ENCODE results near the gene BCLAF1.
"Not testable (repeated sequence)": the region's sequence is repeated elsewhere in the genome, so short reads cannot be mapped to it uniquely, and the experiment has no call there.

BCLAF1 gene

DNA sequence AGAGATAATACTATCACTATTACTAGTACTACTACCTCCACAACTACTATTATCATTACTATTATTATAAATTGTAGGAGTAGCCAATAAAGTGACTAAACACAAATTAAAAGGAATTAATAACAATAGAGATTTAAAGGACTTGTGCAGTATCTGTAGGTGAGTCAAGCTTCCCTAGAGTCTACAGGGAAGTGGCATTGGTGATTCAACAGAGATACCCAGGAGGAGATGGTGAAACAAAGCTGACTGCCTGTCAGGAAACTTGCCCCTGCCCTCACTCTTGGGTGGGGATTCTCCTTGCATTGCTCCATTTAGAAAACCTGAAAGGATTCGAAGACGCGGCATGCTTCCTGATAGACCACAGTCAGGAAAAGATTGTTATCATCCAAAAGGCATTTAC lies 23.3 kb upstream of the BCLAF1 start:
- ATAC-seq, result no peak
- TF ChIP-seq BACH2 (CRISPR knock-in tag; IDR thresholded peaks at IDR 0.05; ENCODE audit: borderline replicate concordance), result no peak
- no peak for TF ChIP-seq CSDC2 (CRISPR knock-in tag; IDR thresholded peaks at IDR 0.05)
- TF ChIP-seq TSHZ2 (CRISPR knock-in tag; IDR thresholded peaks at IDR 0.05), result no peak
- no peak for TF ChIP-seq OSR1 (CRISPR knock-in tag; IDR thresholded peaks at IDR 0.05)
- no peak for TF ChIP-seq ZNF8 (CRISPR knock-in tag; IDR thresholded peaks at IDR 0.05)

DNA sequence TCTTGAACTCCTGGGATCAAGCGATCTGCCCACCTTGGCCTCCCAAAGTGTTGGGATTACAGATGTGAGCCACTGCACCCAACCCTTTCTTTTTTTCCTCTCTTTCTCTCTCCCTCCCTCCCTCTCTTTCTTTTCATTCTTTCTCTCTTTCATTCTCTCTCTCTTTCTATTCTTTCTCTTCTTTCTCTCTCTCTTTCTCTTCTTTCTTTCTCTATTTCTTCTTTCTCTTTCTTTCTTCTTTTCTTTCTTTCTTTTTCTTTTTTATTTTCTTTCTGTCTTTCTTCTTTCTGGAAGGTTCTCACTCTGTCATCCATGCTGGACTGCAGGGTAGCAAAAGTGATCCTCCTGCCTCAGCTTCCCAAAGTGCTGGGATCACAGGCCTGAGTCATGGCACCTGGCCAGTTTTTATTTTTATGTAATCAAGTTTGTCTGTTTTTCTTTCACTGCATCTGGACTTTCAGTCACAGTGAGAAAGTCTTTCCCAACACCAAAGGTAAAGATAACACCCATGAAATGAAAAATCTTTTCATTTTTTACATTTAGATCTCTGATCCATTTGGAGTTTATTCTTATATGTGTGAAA lies 20.2 kb upstream of the BCLAF1 start:
- TF ChIP-seq OSR1 (CRISPR knock-in tag; IDR thresholded peaks at IDR 0.05) (no peak), ZNF565 (CRISPR knock-in tag; conservative IDR thresholded peaks at IDR 0.05; ENCODE audit: low read depth) (no peak), ZNF70 (CRISPR knock-in tag; IDR thresholded peaks at IDR 0.05) (no peak), PATZ1 (CRISPR knock-in tag; IDR thresholded peaks at IDR 0.05; ENCODE audit: borderline replicate concordance) (no peak), CREB5 (CRISPR knock-in tag; IDR thresholded peaks at IDR 0.05; ENCODE audit: low read depth) (no peak), ZNF8 (CRISPR knock-in tag; IDR thresholded peaks at IDR 0.05) (no peak), TSHZ2 (CRISPR knock-in tag; IDR thresholded peaks at IDR 0.05) (no peak)
- no peak for ATAC-seq

DNA sequence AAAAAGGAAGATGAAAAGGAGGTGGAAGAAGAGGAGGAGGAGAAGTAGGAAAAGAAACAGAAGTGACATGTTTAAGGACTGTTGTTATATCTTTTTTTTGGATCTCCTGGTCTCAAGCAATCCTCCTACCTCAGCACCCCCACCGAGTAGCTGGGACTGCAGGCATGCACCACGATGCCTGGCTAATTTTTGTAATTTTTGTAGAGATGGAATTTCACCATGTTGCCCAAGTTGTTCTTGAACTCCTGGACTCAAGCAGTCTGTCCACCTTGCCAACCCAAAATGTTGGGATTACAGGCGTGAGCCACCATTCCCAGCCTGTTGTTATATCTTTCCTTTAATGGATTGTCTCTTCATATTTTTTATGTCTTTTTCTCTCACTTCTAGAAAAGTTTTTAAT lies 19.5 kb upstream of the BCLAF1 start:
- TF ChIP-seq, protein P1, sequence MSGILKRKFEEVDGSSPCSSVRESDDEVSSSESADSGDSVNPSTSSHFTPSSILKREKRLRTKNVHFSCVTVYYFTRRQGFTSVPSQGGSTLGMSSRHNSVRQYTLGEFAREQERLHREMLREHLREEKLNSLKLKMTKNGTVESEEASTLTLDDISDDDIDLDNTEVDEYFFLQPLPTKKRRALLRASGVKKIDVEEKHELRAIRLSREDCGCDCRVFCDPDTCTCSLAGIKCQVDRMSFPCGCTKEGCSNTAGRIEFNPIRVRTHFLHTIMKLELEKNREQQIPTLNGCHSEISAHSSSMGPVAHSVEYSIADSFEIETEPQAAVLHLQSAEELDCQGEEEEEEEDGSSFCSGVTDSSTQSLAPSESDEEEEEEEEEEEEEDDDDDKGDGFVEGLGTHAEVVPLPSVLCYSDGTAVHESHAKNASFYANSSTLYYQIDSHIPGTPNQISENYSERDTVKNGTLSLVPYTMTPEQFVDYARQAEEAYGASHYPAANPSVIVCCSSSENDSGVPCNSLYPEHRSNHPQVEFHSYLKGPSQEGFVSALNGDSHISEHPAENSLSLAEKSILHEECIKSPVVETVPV (CRISPR knock-in tag; IDR thresholded peaks at IDR 0.05), result no peak
- TF ChIP-seq SNAI2 (CRISPR knock-in tag; IDR thresholded peaks at IDR 0.05), result no peak
- ATAC-seq, result no peak

GRCh38 chr6:136308469-136308868 lies 18.8 kb upstream of the BCLAF1 start:
- ATAC-seq, result not testable (repeated sequence)

DNA sequence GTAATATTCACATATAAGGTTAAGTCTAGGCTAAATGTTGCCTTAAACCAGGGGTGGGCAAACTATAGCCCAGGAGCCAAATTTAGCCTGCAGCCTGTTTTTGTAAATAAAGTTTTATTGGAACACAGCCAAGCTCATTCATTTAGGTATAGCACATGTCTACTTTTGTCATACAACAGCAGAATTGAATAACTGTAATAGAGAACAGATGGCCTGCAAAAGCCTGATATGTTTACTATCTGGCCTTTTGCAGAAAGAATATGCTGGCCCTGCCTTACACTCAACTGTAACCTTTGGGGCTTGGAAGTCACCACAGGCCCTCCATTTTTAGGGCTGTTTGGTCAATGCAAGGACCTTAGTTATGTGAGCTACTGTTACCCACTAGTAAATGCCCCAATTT lies 17.7 kb upstream of the BCLAF1 start:
- TF ChIP-seq ZNF70 (CRISPR knock-in tag; IDR thresholded peaks at IDR 0.05), result no peak
- TF ChIP-seq RARB (CRISPR knock-in tag; IDR thresholded peaks at IDR 0.05), result no peak
- TF ChIP-seq TSHZ2 (CRISPR knock-in tag; IDR thresholded peaks at IDR 0.05), result peak; percentile 59
- TF ChIP-seq TCF4 (CRISPR knock-in tag; IDR thresholded peaks at IDR 0.05; ENCODE audit: borderline replicate concordance), result peak; percentile 83
- TF ChIP-seq PATZ1 (CRISPR knock-in tag; IDR thresholded peaks at IDR 0.05; ENCODE audit: borderline replicate concordance), result no peak
- no peak for TF ChIP-seq SNAI2 (CRISPR knock-in tag; IDR thresholded peaks at IDR 0.05)
- TF ChIP-seq ZNF565 (CRISPR knock-in tag; conservative IDR thresholded peaks at IDR 0.05; ENCODE audit: low read depth), result no peak
- no peak for TF ChIP-seq GLIS3 (CRISPR knock-in tag; IDR thresholded peaks at IDR 0.05)
- peak; percentile 67; the same call in 1 of the 3 replicates for ATAC-seq
